BLaER1 treated with 17β-estradiol and CSF1 and Interleukin-3, amounts not matched to agents 10 nM and 100 nM (cell line): ENCODE measurements around the gene IQSEC3.
A peak's percentile ranks its signal among the peaks of the same experiment; 100 is the strongest.
"Not testable (repeated sequence)": the region's sequence is repeated elsewhere in the genome, so short reads cannot be mapped to it uniquely, and the experiment has no call there.

Experiments used
- H3K27ac ChIP-seq, 11 experiments: shearing (Covaris generic); formaldehyde crosslinking; 2 replicates each; pipeline ENCODE4 v1.8.1; 2022
- H3K27me3 ChIP-seq, 11 experiments: shearing (Covaris generic); formaldehyde crosslinking; 2 replicates each; pipeline ENCODE4 v1.8.1; 2022
- H3K36me3 ChIP-seq, 11 experiments: shearing (Covaris generic); formaldehyde crosslinking; 2 replicates each; pipeline ENCODE4 v1.8.1; 2022
- H3K4me1 ChIP-seq, 10 experiments: shearing (Covaris generic); formaldehyde crosslinking; 2 replicates each; pipeline ENCODE4 v1.8.1; 2022
- H3K4me2 ChIP-seq, 11 experiments: shearing (Covaris generic); formaldehyde crosslinking; 2 replicates each; pipeline ENCODE4 v1.8.1; 2022
- H3K4me3 ChIP-seq, 10 experiments: shearing (Covaris generic); formaldehyde crosslinking; 2 replicates each; pipeline ENCODE4 v1.8.1; 2022
- H3K9ac ChIP-seq, 11 experiments: shearing (Covaris generic); formaldehyde crosslinking; 2 replicates each; pipeline ENCODE4 v1.8.1; 2022
- H3K9me3 ChIP-seq, 11 experiments: shearing (Covaris generic); formaldehyde crosslinking; replicated peaks in 1 of 11; 2 replicates each; pipeline ENCODE4 v1.8.1; 2022
- H4K20me1 ChIP-seq, 11 experiments: shearing (Covaris generic); formaldehyde crosslinking; 2 replicates each; pipeline ENCODE4 v1.8.1; 2022
- Cebpa-rat ChIP-seq, 11 experiments: shearing (Covaris generic); IDR thresholded peaks; 2 replicates each; pipeline ENCODE4 v1.8.1; 2022

IQSEC3 gene

DNA sequence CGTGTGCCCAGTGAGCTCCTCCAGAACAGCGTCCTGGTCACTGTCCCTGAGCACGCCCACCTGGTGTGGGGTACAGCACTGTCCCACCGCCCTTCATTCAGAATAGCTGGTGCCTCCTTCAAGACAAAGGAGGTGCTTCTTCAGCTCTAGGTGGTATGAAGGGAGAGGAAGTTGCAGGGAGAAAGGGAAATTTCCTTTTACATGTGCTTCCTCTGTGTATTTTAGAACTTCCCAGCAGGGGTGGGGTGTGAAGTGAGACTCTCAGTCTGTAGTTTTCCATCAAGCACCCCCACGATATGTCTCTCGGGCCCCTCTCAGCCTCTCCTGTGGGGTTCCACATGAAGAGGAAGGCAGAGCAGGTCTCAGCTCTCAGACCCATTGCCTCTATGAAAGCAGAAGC, 148.5 kb downstream of the IQSEC3 start:
- H3K9ac ChIP-seq: no peak overlapping the region
- H3K9me3 ChIP-seq: no peaks in the 10 kb centered on the region
- peak overlapping the region; percentile 10 to 99 (median 89); a peak in 20 of 22 replicates for H3K4me2 ChIP-seq
- no peak overlapping the region for H3K27ac ChIP-seq
- no peaks in the 10 kb centered on the region for H3K36me3 ChIP-seq
- no peak for TF ChIP-seq Cebpa-rat (IDR thresholded peaks at IDR 0.05)
- H3K4me1 ChIP-seq: peaks cover 40 to 55% (median 45%) of the 10 kb centered on the region in 10 experiments
- H3K4me3 ChIP-seq: no peak overlapping the region
- peaks cover 0 to 11% (median 0%) of the 10 kb centered on the region in 11 experiments; a peak in 3 of 22 replicates for H3K27me3 ChIP-seq
- H4K20me1 ChIP-seq: no peaks in the 10 kb centered on the region

GRCh38 chr12:217029-217428, 150.5 kb downstream of the IQSEC3 start:
- Histone ChIP-seq H3K27me3 (peaks cover 0 to 11% (median 0%) of the 10 kb centered on the region in 11 experiments; a peak in 3 of 22 replicates), H3K4me1 (peaks cover 33 to 48% (median 38%) of the 10 kb centered on the region in 10 experiments)
- H3K9ac ChIP-seq, H4K20me1 ChIP-seq, H3K36me3 ChIP-seq, H3K27ac ChIP-seq, H3K9me3 ChIP-seq, H3K4me3 ChIP-seq, H3K4me2 ChIP-seq: not testable (repeated sequence)

GRCh38 chr12:218221-218620, 151.7 kb downstream of the IQSEC3 start:
- H3K27me3 ChIP-seq: peaks cover 0 to 8% (median 0%) of the 10 kb centered on the region in 11 experiments; a peak in 3 of 22 replicates
- no peak for TF ChIP-seq Cebpa-rat (IDR thresholded peaks at IDR 0.05)

DNA sequence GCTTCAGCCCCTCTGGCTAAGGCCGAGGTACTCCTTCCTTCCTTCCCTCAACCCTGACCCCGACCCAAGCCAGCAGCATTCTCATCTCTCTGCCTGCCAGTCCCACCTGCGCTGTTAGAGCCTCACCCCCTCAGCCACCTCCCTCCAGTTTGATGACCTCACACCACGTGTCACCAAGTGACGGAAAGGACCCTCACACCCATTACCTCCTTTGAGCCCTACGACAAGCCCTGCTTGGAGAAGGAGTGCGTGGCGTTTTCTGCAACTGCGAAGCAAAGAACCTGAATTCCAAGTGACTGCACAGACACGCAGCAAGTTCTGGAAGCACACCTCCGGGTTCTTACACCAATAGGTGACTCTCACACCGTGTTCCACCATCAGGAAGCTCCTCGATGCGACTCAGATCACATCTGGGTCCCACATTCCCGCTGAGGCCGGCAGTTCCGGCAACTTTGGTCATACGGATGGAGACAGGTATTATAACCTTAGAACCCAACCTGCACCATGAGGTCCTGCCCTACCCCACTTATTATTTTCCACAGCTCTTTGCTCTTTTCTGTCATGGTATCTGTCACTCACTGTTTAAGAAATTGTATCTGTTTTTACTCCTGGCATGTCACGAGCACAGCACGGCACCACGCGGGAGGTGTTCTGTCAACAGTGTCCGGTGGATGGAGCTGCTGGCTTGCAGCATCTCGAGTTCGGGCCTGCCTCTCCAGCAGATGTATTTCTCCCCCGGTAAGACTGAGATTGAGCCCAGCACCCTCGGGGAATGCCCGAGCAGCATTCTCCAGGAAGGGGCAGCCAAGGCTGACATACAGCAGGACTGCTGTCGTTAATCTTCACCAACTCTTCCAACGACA, 152.4 kb downstream of the IQSEC3 start:
- no peak overlapping the region for H3K9ac ChIP-seq
- H4K20me1 ChIP-seq: no peaks in the 10 kb centered on the region
- no peak for TF ChIP-seq Cebpa-rat (IDR thresholded peaks at IDR 0.05)
- no peak overlapping the region for H3K4me3 ChIP-seq
- H3K27ac ChIP-seq: no peak overlapping the region
- peak overlapping the region in 1 of 11 experiments; percentile 15; a peak in 1 of 22 replicates for H3K4me2 ChIP-seq
- peaks cover 0 to under 1% (median 0%) of the 10 kb centered on the region in 11 experiments; a peak in 3 of 22 replicates for H3K27me3 ChIP-seq
- H3K4me1 ChIP-seq: peaks cover 15 to 29% (median 18%) of the 10 kb centered on the region in 10 experiments
- H3K9me3 ChIP-seq: no peaks in the 10 kb centered on the region
- no peaks in the 10 kb centered on the region for H3K36me3 ChIP-seq

More at GRCh38 chr12:218221-218620, 151.7 kb downstream of the IQSEC3 start:
- no peak overlapping the region for H3K27ac ChIP-seq
- no peak overlapping the region for H3K9ac ChIP-seq
- no peak overlapping the region for H3K4me2 ChIP-seq
- no peaks in the 10 kb centered on the region for H3K36me3 ChIP-seq
- peaks cover 22 to 36% (median 26%) of the 10 kb centered on the region in 10 experiments for H3K4me1 ChIP-seq
- H4K20me1 ChIP-seq: no peaks in the 10 kb centered on the region
- no peak overlapping the region for H3K4me3 ChIP-seq
- no peaks in the 10 kb centered on the region for H3K9me3 ChIP-seq

- Histone ChIP-seq H3K27ac (no peak overlapping the region; a peak in 1 of 22 replicates), H3K4me1 (peaks cover 5 to 19% (median 10%) of the 10 kb centered on the region in 10 experiments), H4K20me1 (no peaks in the 10 kb centered on the region), H3K4me2 (peak overlapping the region in 4 of 11 experiments; percentile 1 to 32 (median 11); a peak in 2 of 22 replicates), H3K36me3 (no peaks in the 10 kb centered on the region), H3K27me3 (no peaks in the 10 kb centered on the region), H3K9me3 (no peaks in the 10 kb centered on the region), H3K9ac (no peak overlapping the region), H3K4me3 (no peak overlapping the region)
- no peak for TF ChIP-seq Cebpa-rat (IDR thresholded peaks at IDR 0.05)
These were observed 153.4 kb downstream of the IQSEC3 start for GRCh38 chr12:219891-220352.

- no peak overlapping the region for H3K27ac ChIP-seq
- no peaks in the 10 kb centered on the region for H3K36me3 ChIP-seq
These were observed 153.9 kb downstream of the IQSEC3 start for GRCh38 chr12:220491-220890.

GRCh38 chr12:220946-221550, 154.5 kb downstream of the IQSEC3 start:
- no peaks in the 10 kb centered on the region for H3K27me3 ChIP-seq
- no peaks in the 10 kb centered on the region for H4K20me1 ChIP-seq
- no peaks in the 10 kb centered on the region for H3K9me3 ChIP-seq
- no peaks in the 10 kb centered on the region for H3K36me3 ChIP-seq
- peaks cover 0 to 12% (median 2%) of the 10 kb centered on the region in 10 experiments; a peak in 4 of 20 replicates for H3K4me1 ChIP-seq
- TF ChIP-seq Cebpa-rat (IDR thresholded peaks at IDR 0.05): no peak
- H3K9ac ChIP-seq: no peak overlapping the region
- no peak overlapping the region for H3K4me3 ChIP-seq
- no peak overlapping the region for H3K27ac ChIP-seq
- no peak overlapping the region for H3K4me2 ChIP-seq

More at GRCh38 chr12:220491-220890, 153.9 kb downstream of the IQSEC3 start:
- H3K4me1 ChIP-seq: peaks cover 0 to 14% (median 4%) of the 10 kb centered on the region in 10 experiments; a peak in 12 of 20 replicates
- no peak for TF ChIP-seq Cebpa-rat (IDR thresholded peaks at IDR 0.05)
- no peaks in the 10 kb centered on the region for H3K27me3 ChIP-seq
- H3K4me3 ChIP-seq: no peak overlapping the region
- H3K9ac ChIP-seq: no peak overlapping the region; a peak in 1 of 22 replicates
- H4K20me1 ChIP-seq: no peaks in the 10 kb centered on the region
- H3K9me3 ChIP-seq: no peaks in the 10 kb centered on the region
- 0 out of 22 replicates have a peak overlapping the region, but pooled peaks of 1 of the 11 experiments have one; percentile 1 for H3K4me2 ChIP-seq

- Histone ChIP-seq H3K4me2 (no peak overlapping the region), H3K9ac (no peak overlapping the region), H3K9me3 (no peaks in the 10 kb centered on the region)
These were observed 155.2 kb downstream of the IQSEC3 start for GRCh38 chr12:221736-222135.

DNA sequence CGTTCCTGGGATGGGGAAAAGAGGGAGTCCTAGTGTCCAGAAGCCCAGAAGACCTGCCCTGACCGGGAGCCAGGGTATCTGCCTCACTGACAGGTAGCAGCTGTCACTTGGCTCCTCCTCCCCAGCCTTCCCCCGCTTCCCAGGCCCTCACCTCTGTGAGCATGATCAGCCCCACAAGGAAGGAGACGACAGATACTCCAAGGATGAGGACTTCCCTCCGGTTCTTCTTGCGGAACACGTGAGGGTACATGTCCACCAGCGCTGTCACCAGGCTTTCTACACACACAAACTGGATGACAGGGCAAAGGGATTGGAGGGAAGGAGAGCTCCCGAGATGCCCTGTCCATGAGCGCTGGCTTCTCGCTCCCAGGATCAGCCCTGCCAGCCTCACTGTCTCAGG, 157.3 kb downstream of the IQSEC3 start:
- Histone ChIP-seq H3K4me2 (no peak overlapping the region), H3K4me3 (no peak overlapping the region), H3K9me3 (no peaks in the 10 kb centered on the region), H3K9ac (no peak overlapping the region), H4K20me1 (no peaks in the 10 kb centered on the region), H3K27me3 (no peaks in the 10 kb centered on the region), H3K36me3 (no peaks in the 10 kb centered on the region), H3K4me1 (peaks cover 0 to 12% (median 2%) of the 10 kb centered on the region in 10 experiments; a peak in 4 of 20 replicates), H3K27ac (no peak overlapping the region)
- TF ChIP-seq Cebpa-rat (IDR thresholded peaks at IDR 0.05): no peak

More at GRCh38 chr12:221736-222135, 155.2 kb downstream of the IQSEC3 start:
- H3K36me3 ChIP-seq: no peaks in the 10 kb centered on the region
- no peaks in the 10 kb centered on the region for H4K20me1 ChIP-seq
- peaks cover 0 to 12% (median 2%) of the 10 kb centered on the region in 10 experiments; a peak in 4 of 20 replicates for H3K4me1 ChIP-seq
- TF ChIP-seq Cebpa-rat (IDR thresholded peaks at IDR 0.05): no peak
- H3K27ac ChIP-seq: no peak overlapping the region
- no peaks in the 10 kb centered on the region for H3K27me3 ChIP-seq
- H3K4me3 ChIP-seq: no peak overlapping the region
